Caco-2 (cell line): ENCODE data around the gene MLC1. TPM values are rescaled to one million over a fixed set of nuclear protein-coding genes. Genes with fewer than 3 reads are reported as not detected.

Experiments used
- BruUV-seq: library from RNA; stranded (reverse); fragments of 400-500 nt; replicated peaks from 2 replicates; lab custom pipeline; 2021; lab: Mats Ljungman, UMichigan
- CTCF ChIA-PET: fragments of 300-600 bp; sonication (Branson Sonifier 250); formaldehyde crosslinking; loops from one replicate; lab custom pipeline; 2022; ENCODE audit warnings: antibody characterized with exemption; lab: Charles Lee
- POLR2A ChIA-PET: fragments of 300-600 bp; sonication (Branson Sonifier 250); formaldehyde crosslinking; loops from one replicate; lab custom pipeline; 2022; ENCODE audit warnings: antibody characterized with exemption; lab: Charles Lee
- DNase-seq, 2 experiments: peaks; one replicate each; pipeline versions ENCODE4 v3.0.0 to v3.0.0-alpha.2; 2020 to 2022
- H3K27me3 ChIP-seq: replicated peaks from 2 replicates; pipeline ENCODE4 v1.6.0; 2011; ENCODE audit warnings: low read length; ENCODE audit not compliant: control insufficient read depth, insufficient read depth
- H3K36me3 ChIP-seq: 2 replicates; pipeline ENCODE4 v1.5.1; 2011; ENCODE audit warnings: low read length; ENCODE audit not compliant: control insufficient read depth, insufficient read depth
- H3K4me1 ChIP-seq: fragments of 250-450 bp; sonication (Bioruptor Pico); 2 replicates; pipeline ENCODE4 v1.5.1; 2020; ENCODE audit warnings: mild to moderate bottlenecking
- H3K4me3 ChIP-seq: 2 replicates; pipeline ENCODE4 v1.5.1; 2011; ENCODE audit warnings: low read depth, mild to moderate bottlenecking, control low read depth, low read length
- H3K9me3 ChIP-seq: fragments of 250-450 bp; sonication (Bioruptor Pico); 2 replicates; pipeline ENCODE4 v1.5.1; 2020; ENCODE audit warnings: mild to moderate bottlenecking, moderate library complexity
- H3K27ac Mint-ChIP-seq: one replicate; pipeline ENCODE4 v1.8.0; 2022; ENCODE audit warnings: mixed read lengths; ENCODE audit not compliant: unreplicated experiment
- H3K27me3 Mint-ChIP-seq: one replicate; pipeline ENCODE4 v1.8.0; 2022; ENCODE audit warnings: mixed read lengths; ENCODE audit not compliant: insufficient read depth, unreplicated experiment
- H3K36me3 Mint-ChIP-seq: one replicate; pipeline ENCODE4 v1.8.0; 2022; ENCODE audit warnings: mild to moderate bottlenecking, mixed read lengths; ENCODE audit not compliant: insufficient read depth, unreplicated experiment
- H3K4me1 Mint-ChIP-seq: one replicate; pipeline ENCODE4 v1.8.0; 2022; ENCODE audit warnings: low read depth, mixed read lengths; ENCODE audit not compliant: unreplicated experiment
- H3K4me3 Mint-ChIP-seq: one replicate; pipeline ENCODE4 v1.8.0; 2022; ENCODE audit warnings: mild to moderate bottlenecking, moderate library complexity, mixed read lengths; ENCODE audit not compliant: unreplicated experiment
- H3K9me3 Mint-ChIP-seq: one replicate; pipeline ENCODE4 v1.8.0; 2022; ENCODE audit warnings: mixed read lengths; ENCODE audit not compliant: unreplicated experiment
- intact Hi-C: fragments of 100-400 bp; cut with micrococcal nuclease; formaldehyde crosslinking; loops from one replicate; pipeline ENCODE4 v1.10.0; 2022; ENCODE audit not compliant: unreplicated experiment
- total RNA-seq: library from RNA; stranded (reverse); gene quantifications from 2 replicates; pipeline ENCODE4 v1.2.3, GENCODE V29; 2022
- TF ChIP-seq, protein P1 (sequence below), 2 experiments: fragments of 200-600 bp in 1 of 2; IDR thresholded peaks; 1 replicate in 1 of 2; 2 replicates in 1 of 2; pipeline versions ENCODE4 v1.5.1 to v1.8.0; 2011 to 2022; ENCODE audit warnings: antibody characterized with exemption in 1 of 2, control low read depth in 1 of 2, inconsistent platforms in 1 of 2, low read depth in 1 of 2, low read length in 1 of 2, mild to moderate bottlenecking in 1 of 2, moderate library complexity in 1 of 2; ENCODE audit not compliant: insufficient read depth in 1 of 2, severe bottlenecking in 1 of 2, unreplicated experiment in 1 of 2

The MLC1 gene
- total RNA-seq, 1 experiment from 2014 or later = 0.14 TPM

DNA sequence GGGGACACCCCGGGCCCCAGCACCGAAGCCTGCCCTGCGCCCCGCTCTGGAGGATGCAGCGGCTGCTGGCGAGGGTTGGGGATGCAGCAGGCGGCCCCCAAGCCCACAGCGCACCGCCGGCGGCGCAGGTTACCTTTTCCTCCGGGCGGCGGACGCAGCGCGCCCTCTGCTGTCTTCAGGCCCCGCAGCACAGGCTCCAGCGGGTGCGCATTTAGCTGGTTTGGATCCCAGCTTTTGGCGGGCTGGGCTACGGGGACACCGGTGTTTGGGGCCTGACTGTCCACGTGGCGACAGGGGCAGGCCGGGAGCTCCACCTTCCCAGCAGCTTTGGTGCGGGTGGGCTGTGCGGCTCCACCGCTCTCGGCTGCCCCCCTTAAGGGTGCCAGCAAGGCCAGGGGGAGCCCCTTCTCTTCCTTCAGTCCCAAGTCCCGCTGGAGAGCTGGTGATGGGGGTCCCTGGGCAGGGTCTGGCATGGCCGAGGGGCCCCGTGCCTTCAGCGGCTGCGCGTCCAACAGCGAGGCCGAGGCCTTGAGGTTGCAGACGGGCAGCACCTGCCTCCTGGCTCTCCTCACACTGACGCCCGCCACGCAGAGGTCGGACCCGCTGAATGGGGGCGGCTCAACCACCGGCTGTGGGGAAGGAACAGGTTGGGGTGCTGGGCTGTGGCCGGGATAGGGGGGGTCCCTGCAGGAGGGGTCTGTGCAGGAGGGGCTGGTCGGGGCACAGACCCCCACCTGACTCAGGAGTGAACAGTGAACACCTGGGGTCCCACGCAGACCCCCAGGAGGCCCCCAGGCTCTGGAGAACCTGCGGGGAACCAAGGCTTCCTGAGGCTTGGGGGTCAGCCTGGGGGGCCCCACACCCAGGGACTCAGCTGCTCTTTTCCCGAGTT lies 54.7 kb downstream of the MLC1 start:
- Histone ChIP-seq H3K36me3 (no peaks in the 10 kb centered on the region), H3K4me1 (peaks cover 3% of the 10 kb centered on the region; the same call in 1 of the 2 replicates), H3K9me3 (no peaks in the 10 kb centered on the region), H3K27me3 (no peaks in the 10 kb centered on the region), H3K4me3 (peak overlapping the region; percentile 25; the same call in 1 of the 2 replicates)
- peak; percentile 79 to 87 for DNase-seq
- Mint-ChIP-seq H3K9me3 (no peaks in the 10 kb centered on the region), H3K27ac (no peak overlapping the region), H3K36me3 (no peaks in the 10 kb centered on the region), H3K4me3 (peak overlapping the region; percentile 31), H3K27me3 (no peaks in the 10 kb centered on the region), H3K4me1 (no peaks in the 10 kb centered on the region)
- TF ChIP-seq, protein P1, sequence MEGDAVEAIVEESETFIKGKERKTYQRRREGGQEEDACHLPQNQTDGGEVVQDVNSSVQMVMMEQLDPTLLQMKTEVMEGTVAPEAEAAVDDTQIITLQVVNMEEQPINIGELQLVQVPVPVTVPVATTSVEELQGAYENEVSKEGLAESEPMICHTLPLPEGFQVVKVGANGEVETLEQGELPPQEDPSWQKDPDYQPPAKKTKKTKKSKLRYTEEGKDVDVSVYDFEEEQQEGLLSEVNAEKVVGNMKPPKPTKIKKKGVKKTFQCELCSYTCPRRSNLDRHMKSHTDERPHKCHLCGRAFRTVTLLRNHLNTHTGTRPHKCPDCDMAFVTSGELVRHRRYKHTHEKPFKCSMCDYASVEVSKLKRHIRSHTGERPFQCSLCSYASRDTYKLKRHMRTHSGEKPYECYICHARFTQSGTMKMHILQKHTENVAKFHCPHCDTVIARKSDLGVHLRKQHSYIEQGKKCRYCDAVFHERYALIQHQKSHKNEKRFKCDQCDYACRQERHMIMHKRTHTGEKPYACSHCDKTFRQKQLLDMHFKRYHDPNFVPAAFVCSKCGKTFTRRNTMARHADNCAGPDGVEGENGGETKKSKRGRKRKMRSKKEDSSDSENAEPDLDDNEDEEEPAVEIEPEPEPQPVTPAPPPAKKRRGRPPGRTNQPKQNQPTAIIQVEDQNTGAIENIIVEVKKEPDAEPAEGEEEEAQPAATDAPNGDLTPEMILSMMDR (IDR thresholded peaks at IDR 0.05; ENCODE audit: insufficient read depth in 1 of 2, low read depth in 1 of 2, low read length in 1 of 2, severe bottlenecking in 1 of 2, unreplicated experiment in 1 of 2) = peak; percentile 89 to 91
- CTCF ChIA-PET = interaction anchor here (0.6 to 1.7 kb wide), 27 partner anchors 10 to 597 kb away, joined by 3 to 45 read pairs (median 4); partner anchors contain the start of genes ALG12, ARSA, CRELD2 and MLC1
- BruUV-seq = no TSS peak
- intact Hi-C loops = loop anchor here (1.0 to 10.0 kb wide), 3 partner anchors 46 to 263 kb away; no protein-coding TSS in a partner anchor
- POLR2A ChIA-PET = interaction anchor here (0.5 to 0.9 kb wide), 2 partner anchors 59 to 68 kb away, joined by 4 to 12 read pairs; no protein-coding TSS in a partner anchor

DNA sequence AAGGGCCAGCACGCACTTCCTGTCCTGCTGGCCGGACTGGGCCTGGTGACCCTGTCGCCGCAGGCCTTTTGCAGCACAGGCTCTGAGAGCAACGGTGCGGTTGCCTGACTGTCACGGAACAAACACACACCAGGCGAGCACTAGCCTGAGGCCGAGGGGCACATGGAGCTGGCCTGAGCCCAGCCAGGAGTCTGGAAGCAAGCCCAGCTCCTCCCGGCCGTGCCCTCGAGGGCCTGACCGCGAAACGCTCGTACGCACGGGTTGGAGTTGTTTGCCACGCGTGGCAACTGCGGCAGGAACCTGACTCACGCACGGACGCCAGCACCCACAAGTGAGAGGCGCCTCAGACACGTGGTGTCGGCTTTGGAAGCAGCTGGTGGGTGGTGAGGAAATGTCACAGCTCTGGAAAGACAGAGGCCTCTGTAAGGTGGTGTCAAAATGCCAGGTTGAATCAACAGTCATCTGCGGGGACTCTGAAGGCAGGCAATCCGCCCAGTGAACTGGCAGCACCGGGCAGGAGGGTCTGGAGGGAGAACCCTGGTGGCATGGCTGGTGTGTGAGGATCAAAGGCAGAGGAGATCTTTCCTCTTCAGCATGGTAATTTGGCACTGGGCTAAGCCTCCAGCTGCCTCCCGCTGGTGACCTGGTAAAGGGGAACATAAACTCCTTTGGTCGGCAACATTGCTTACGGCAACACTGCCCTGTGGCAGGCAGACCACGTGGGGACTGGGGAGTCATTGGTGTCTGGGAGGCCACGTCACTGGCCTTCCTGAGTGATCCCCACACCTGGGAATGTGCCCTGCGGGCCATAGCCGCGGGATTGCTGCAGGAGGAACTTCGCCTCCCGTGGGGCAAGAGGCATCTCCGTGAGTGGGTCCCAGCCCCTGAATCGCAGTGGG lies 57.3 kb downstream of the MLC1 start:
- H3K4me1 ChIP-seq = peaks cover 3% of the 10 kb centered on the region; the same call in 1 of the 2 replicates
- Mint-ChIP-seq H3K4me3 (no peak overlapping the region), H3K27me3 (no peaks in the 10 kb centered on the region), H3K36me3 (no peaks in the 10 kb centered on the region), H3K9me3 (no peaks in the 10 kb centered on the region), H3K4me1 (no peaks in the 10 kb centered on the region), H3K27ac (no peak overlapping the region)
- BruUV-seq = no TSS peak
- no peaks in the 10 kb centered on the region for H3K27me3 ChIP-seq
- H3K9me3 ChIP-seq = no peaks in the 10 kb centered on the region
- DNase-seq = no peak
- H3K4me3 ChIP-seq = no peak overlapping the region
- CTCF ChIA-PET = interaction anchor here (1.5 kb wide), 1 partner anchor 95 kb away, joined by 4 read pairs; no protein-coding TSS in a partner anchor
- TF ChIP-seq, protein P1 (IDR thresholded peaks at IDR 0.05; ENCODE audit: insufficient read depth in 1 of 2, low read depth in 1 of 2, low read length in 1 of 2, severe bottlenecking in 1 of 2, unreplicated experiment in 1 of 2) = no peak
- intact Hi-C loops = no loop called here
- H3K36me3 ChIP-seq = no peaks in the 10 kb centered on the region
- POLR2A ChIA-PET = no interaction called here

DNA sequence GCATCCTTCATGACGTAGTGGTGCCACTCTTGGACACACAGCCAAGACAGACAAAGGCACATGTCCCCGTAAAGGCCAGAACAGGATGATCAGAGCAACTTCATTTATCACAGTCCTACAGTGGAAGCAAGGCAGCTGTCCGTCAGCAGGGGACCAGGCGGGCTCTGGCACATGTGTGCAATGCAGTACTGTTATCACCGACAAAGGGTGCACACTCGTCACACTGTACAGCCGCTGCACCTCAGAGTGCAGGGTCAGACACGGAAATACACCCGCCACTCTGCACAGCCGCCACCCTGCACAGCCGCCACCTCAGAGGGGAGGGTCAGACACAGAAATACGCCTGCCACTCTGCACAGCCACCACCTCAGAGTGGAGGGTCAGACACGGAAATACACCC lies 59.2 kb downstream of the MLC1 start:
- Histone ChIP-seq H3K27me3 (no peaks in the 10 kb centered on the region), H3K4me3 (no peak overlapping the region), H3K36me3 (no peaks in the 10 kb centered on the region), H3K4me1 (peaks cover 3% of the 10 kb centered on the region; the same call in 1 of the 2 replicates), H3K9me3 (no peaks in the 10 kb centered on the region)
- no peak overlapping the region for H3K4me3 Mint-ChIP-seq
- ChIA-PET POLR2A (no interaction called here), CTCF (no interaction called here)
- no peaks in the 10 kb centered on the region for H3K27me3 Mint-ChIP-seq
- no peaks in the 10 kb centered on the region for H3K4me1 Mint-ChIP-seq
- no peaks in the 10 kb centered on the region for H3K9me3 Mint-ChIP-seq
- no TSS peak for BruUV-seq
- no peak overlapping the region for H3K27ac Mint-ChIP-seq
- intact Hi-C loops = no loop called here
- TF ChIP-seq, protein P1 (IDR thresholded peaks at IDR 0.05; ENCODE audit: insufficient read depth in 1 of 2, low read depth in 1 of 2, low read length in 1 of 2, severe bottlenecking in 1 of 2, unreplicated experiment in 1 of 2) = no peak
- no peak for DNase-seq
- no peaks in the 10 kb centered on the region for H3K36me3 Mint-ChIP-seq
